ENCODE results near the gene CNTD1.

Gene CNTD1

GRCh38 chr17:42817866-42818265 is 19.2 kb downstream of the CNTD1 start:
- Histone ChIP-seq H3K36me3 (ENCODE audit: control insufficient read depth in 1 of 2, insufficient read depth in 2 of 2, low read length in 2 of 2) (peaks cover 62 to 68% of the 10 kb centered on the region in 2 donors), H3K27ac (ENCODE audit: low read length) (no peak overlapping the region), H3K4me1 (ENCODE audit: control insufficient read depth in 1 of 2, insufficient read depth in 2 of 2, low read length in 2 of 2) (peaks cover 16 to 39% of the 10 kb centered on the region in 2 donors), H3K9me3 (ENCODE audit: control insufficient read depth in 1 of 2, low read length in 2 of 2) (no peaks in the 10 kb centered on the region), H3K4me3 (ENCODE audit: low read depth in 1 of 2, low read length in 2 of 2) (no peak overlapping the region), H3K27me3 (ENCODE audit: low read depth, low read length) (no peaks in the 10 kb centered on the region)

GRCh38 chr17:42818379-42818778 is 19.7 kb downstream of the CNTD1 start:
- peaks cover 16 to 43% of the 10 kb centered on the region in 2 donors for H3K4me1 ChIP-seq (ENCODE audit: control insufficient read depth in 1 of 2, insufficient read depth in 2 of 2, low read length in 2 of 2)
- H3K36me3 ChIP-seq (ENCODE audit: control insufficient read depth in 1 of 2, insufficient read depth in 2 of 2, low read length in 2 of 2) = peaks cover 62 to 68% of the 10 kb centered on the region in 2 donors

DNA sequence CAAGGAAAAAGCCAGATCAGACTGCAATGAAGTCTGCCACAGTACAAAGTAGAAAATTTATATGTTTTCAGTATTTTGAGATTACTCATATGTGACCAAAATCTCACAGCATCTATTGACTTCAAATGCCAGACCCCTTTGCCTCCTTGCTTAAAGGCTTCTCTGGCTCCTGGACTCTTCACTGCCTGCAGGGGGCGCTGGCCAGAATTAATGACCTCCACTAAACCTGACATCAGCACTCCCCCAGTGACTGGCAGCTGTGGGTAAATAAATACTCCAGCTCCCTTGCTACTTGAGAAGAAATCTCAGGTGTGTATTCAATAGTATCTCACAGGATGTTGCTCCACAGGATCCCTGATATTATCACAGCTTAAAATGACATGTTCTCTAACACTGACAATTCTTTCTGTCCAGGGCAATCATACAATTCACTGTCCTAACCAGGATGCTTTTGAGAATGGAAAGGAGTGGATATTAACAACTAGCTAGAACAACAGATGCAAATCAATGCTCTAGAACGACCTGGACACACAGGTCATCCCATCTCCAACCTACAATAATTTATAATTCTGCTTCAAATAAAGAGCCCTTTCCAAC is 21.4 kb downstream of the CNTD1 start:
- Histone ChIP-seq H3K9me3 (ENCODE audit: control insufficient read depth in 1 of 2, low read length in 2 of 2) (no peaks in the 10 kb centered on the region), H3K36me3 (ENCODE audit: control insufficient read depth in 1 of 2, insufficient read depth in 2 of 2, low read length in 2 of 2) (peaks cover 45 to 64% of the 10 kb centered on the region in 2 donors), H3K4me1 (ENCODE audit: control insufficient read depth in 1 of 2, insufficient read depth in 2 of 2, low read length in 2 of 2) (peaks cover 9 to 37% of the 10 kb centered on the region in 2 donors), H3K27ac (ENCODE audit: low read length) (no peak overlapping the region), H3K27me3 (ENCODE audit: low read depth, low read length) (no peaks in the 10 kb centered on the region), H3K4me3 (ENCODE audit: low read depth in 1 of 2, low read length in 2 of 2) (no peak overlapping the region)

More at GRCh38 chr17:42818379-42818778, 19.7 kb downstream of the CNTD1 start:
- Histone ChIP-seq H3K27ac (ENCODE audit: low read length) (no peak overlapping the region), H3K27me3 (ENCODE audit: low read depth, low read length) (no peaks in the 10 kb centered on the region), H3K4me3 (ENCODE audit: low read depth in 1 of 2, low read length in 2 of 2) (no peak overlapping the region), H3K9me3 (ENCODE audit: control insufficient read depth in 1 of 2, low read length in 2 of 2) (no peaks in the 10 kb centered on the region)

DNA sequence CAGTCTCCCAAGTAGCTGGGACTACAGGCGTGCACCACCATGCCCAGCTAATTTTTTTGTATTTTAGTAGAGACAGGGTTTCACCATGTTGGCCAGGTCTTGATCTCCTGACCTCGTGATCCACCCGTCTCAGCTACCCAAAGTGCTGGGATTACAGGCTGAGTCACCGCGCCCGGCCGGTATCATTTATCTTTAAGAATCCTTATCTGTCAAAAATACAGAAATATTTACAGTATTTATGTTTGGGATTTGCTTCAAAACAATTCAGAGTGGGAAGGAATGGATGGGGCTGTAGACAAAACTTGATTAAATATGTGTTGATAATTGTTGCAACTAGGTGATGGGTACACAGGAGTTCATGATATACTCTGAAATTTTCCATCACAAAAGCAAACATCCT is 22.5 kb downstream of the CNTD1 start:
- no peaks in the 10 kb centered on the region for H3K9me3 ChIP-seq (ENCODE audit: control insufficient read depth in 1 of 2, low read length in 2 of 2)
- H3K4me1 ChIP-seq (ENCODE audit: control insufficient read depth in 1 of 2, insufficient read depth in 2 of 2, low read length in 2 of 2) = peaks cover 3 to 28% of the 10 kb centered on the region in 2 donors
- peaks cover 34 to 53% of the 10 kb centered on the region in 2 donors for H3K36me3 ChIP-seq (ENCODE audit: control insufficient read depth in 1 of 2, insufficient read depth in 2 of 2, low read length in 2 of 2)
- H3K27ac ChIP-seq (ENCODE audit: low read length) = no peak overlapping the region
- H3K4me3 ChIP-seq (ENCODE audit: low read depth in 1 of 2, low read length in 2 of 2) = no peak overlapping the region
- H3K27me3 ChIP-seq (ENCODE audit: low read depth, low read length) = no peaks in the 10 kb centered on the region

- Histone ChIP-seq H3K4me1 (ENCODE audit: control insufficient read depth in 1 of 2, insufficient read depth in 2 of 2, low read length in 2 of 2) (peaks cover 3 to 12% of the 10 kb centered on the region in 2 donors), H3K27ac (ENCODE audit: low read length) (no peak overlapping the region), H3K4me3 (ENCODE audit: low read depth in 1 of 2, low read length in 2 of 2) (no peak overlapping the region), H3K27me3 (ENCODE audit: low read depth, low read length) (no peaks in the 10 kb centered on the region), H3K9me3 (ENCODE audit: control insufficient read depth in 1 of 2, low read length in 2 of 2) (no peaks in the 10 kb centered on the region), H3K36me3 (ENCODE audit: control insufficient read depth in 1 of 2, insufficient read depth in 2 of 2, low read length in 2 of 2) (no peaks in the 10 kb centered on the region)
Observed at GRCh38 chr17:42827472-42827871, 28.8 kb downstream of the CNTD1 start.

DNA sequence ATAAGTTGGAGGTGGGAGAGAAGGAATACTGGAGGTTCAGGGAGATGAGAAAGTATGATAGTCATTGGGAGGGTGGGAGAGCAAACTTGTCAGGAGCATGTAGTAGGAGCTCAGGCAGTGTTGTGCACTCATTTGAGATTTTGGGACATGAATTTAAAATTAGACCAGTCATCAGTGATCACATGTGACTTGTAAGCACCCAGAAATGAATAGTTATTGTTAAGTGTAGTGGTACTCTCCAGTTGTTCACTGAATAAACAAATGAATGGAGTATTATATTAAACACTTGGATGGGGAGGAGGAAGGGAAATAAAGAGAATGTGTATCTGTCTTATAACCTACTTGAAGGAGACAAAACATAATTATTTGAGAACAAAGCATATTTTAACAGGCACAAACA is 32.3 kb downstream of the CNTD1 start:
- Histone ChIP-seq H3K9me3 (ENCODE audit: control insufficient read depth in 1 of 2, low read length in 2 of 2) (no peaks in the 10 kb centered on the region), H3K36me3 (ENCODE audit: control insufficient read depth in 1 of 2, insufficient read depth in 2 of 2, low read length in 2 of 2) (peaks cover 3% of the 10 kb centered on the region in 2 donors), H3K4me3 (ENCODE audit: low read depth in 1 of 2, low read length in 2 of 2) (no peak overlapping the region), H3K27ac (ENCODE audit: low read length) (no peak overlapping the region), H3K27me3 (ENCODE audit: low read depth, low read length) (no peaks in the 10 kb centered on the region), H3K4me1 (ENCODE audit: control insufficient read depth in 1 of 2, insufficient read depth in 2 of 2, low read length in 2 of 2) (peaks cover 11 to 15% of the 10 kb centered on the region in 2 donors)

DNA sequence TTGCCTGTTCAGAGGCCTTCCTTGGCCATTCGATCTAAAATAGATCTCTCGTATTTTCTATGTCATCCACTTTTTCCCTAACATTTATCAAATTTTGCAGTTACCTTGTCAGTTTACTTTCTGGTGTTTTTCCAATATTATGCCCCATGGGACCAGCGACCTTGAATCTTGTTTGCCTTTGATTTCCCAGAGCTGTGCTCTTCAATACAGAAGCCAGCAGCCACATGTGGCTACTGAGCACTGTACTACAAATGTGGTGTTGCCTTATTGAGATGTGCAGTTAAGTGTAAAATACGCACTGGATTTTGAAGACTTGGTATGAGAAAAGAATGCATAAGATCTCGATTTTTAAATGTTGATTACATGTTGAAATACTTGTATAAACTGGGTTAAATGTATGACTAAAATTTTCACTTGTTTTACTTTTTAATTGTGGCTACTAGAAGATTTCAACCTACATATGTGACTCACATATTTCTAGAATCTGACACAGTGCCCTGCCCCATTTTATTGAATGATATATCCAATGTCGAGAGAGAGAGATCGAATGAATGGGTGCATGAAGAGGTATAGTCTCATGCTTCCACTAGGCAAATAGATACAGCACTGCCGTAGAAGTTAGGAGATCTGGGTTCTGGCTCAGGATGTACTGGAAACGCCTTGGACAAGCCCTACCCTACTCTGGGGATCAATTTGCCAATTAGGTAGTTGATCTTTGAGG is 33.7 kb downstream of the CNTD1 start:
- Histone ChIP-seq H3K4me1 (ENCODE audit: control insufficient read depth in 1 of 2, insufficient read depth in 2 of 2, low read length in 2 of 2) (peaks cover 11 to 15% of the 10 kb centered on the region in 2 donors), H3K9me3 (ENCODE audit: control insufficient read depth in 1 of 2, low read length in 2 of 2) (no peaks in the 10 kb centered on the region), H3K27ac (ENCODE audit: low read length) (peak overlapping the region; percentile 98), H3K4me3 (ENCODE audit: low read depth in 1 of 2, low read length in 2 of 2) (peak overlapping the region; percentile 98), H3K27me3 (ENCODE audit: low read depth, low read length) (no peaks in the 10 kb centered on the region), H3K36me3 (ENCODE audit: control insufficient read depth in 1 of 2, insufficient read depth in 2 of 2, low read length in 2 of 2) (peaks cover 3 to 11% of the 10 kb centered on the region in 2 donors)

DNA sequence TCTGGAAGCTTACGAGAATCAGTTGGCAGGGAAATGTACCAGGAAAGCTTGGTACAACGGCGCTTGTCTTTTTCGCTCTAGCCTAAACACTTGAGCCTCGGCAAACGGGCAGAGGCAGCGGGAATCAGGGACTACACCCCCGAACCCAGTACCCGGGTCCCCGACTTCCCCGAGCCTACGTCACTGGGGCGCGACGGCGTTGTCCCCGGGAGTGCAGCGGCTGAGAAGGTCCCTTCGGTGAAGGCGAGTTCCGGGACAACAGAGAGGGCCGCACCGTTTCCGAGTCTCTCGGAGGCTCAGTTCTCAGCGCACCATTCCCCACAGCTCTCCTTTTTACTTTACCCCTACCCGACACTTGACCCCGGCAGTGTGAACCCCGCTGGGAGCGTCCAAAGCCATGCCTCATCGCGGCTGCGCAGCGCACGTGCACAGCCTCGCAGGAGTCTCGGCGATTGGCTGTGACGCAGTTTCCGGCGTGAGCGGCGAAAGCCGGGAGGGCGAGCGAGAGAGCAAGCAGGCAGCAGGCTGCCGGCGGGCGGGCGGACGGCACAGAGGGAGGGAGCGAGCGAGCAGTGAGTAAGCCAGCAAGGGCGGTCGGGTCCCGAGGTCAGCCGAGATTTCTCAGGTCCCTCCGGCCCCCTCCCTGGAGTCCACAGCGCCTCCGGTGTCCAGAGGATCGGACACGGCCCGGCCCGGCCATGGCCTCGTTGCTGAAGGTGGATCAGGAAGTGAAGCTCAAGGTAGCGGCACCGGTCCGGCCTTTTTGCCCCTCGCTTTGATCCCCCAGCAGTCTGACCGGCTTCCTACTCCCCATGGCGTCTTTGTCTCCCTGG is 34.5 kb downstream of the CNTD1 start, which contains the start of gene PSME3:
PSME3 (plus strand) TSS at position 464 of the 833 bp plus-strand sequence; CDS start at position 699, 235 bp downstream.
- Histone ChIP-seq H3K27ac (ENCODE audit: low read length) (peak within 1 kb of the TSS; percentile 98), H3K27me3 (ENCODE audit: low read depth, low read length) (no peaks in the 10 kb centered on the region), H3K4me1 (ENCODE audit: control insufficient read depth in 1 of 2, insufficient read depth in 2 of 2, low read length in 2 of 2) (peaks cover 11 to 15% of the 10 kb centered on the region in 2 donors), H3K36me3 (ENCODE audit: control insufficient read depth in 1 of 2, insufficient read depth in 2 of 2, low read length in 2 of 2) (peaks cover 10 to 19% of the 10 kb centered on the region in 2 donors), H3K4me3 (ENCODE audit: low read depth in 1 of 2, low read length in 2 of 2) (peak within 1 kb of the TSS; percentile 98), H3K9me3 (ENCODE audit: control insufficient read depth in 1 of 2, low read length in 2 of 2) (no peaks in the 10 kb centered on the region)

DNA sequence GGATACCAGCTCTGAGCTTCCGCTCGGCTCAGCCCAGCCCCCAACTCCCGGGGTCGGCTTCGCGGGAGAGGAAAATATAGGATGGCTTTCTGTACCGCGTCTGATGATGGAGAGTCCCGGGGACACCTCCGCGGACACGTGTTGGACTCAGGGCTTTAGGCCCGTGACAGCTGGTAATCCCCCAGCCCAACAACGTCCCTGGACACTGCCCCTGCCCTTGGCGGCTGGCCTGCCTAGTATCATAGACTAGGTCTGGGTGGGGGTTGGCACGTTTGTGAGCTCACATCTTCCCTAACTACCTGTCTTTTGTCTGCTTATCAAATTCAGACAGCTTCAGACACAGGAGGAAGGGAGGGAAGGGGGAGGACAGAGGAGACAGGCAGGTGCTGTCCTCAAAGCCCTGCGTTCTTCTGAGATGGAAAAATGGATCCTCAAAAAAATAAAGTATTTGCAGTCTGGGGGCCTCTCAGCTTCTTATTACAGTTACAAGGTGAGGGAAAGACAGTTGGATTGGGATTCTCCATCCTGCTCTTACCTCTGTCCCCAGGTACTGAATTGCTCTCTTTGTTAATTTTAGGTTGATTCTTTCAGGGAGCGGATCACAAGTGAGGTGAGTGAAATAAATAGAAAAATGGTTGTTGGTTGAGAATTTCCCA is 35.2 kb downstream of the CNTD1 start:
- Histone ChIP-seq H3K4me3 (ENCODE audit: low read depth in 1 of 2, low read length in 2 of 2) (peak overlapping the region; percentile 98), H3K27ac (ENCODE audit: low read length) (peak overlapping the region; percentile 98), H3K36me3 (ENCODE audit: control insufficient read depth in 1 of 2, insufficient read depth in 2 of 2, low read length in 2 of 2) (peaks cover 15 to 26% of the 10 kb centered on the region in 2 donors), H3K4me1 (ENCODE audit: control insufficient read depth in 1 of 2, insufficient read depth in 2 of 2, low read length in 2 of 2) (peaks cover 11 to 15% of the 10 kb centered on the region in 2 donors), H3K9me3 (ENCODE audit: control insufficient read depth in 1 of 2, low read length in 2 of 2) (no peaks in the 10 kb centered on the region), H3K27me3 (ENCODE audit: low read depth, low read length) (no peaks in the 10 kb centered on the region)

GRCh38 chr17:42835732-42836131 is 37.1 kb downstream of the CNTD1 start:
- H3K9me3 ChIP-seq (ENCODE audit: control insufficient read depth in 1 of 2, low read length in 2 of 2) = no peaks in the 10 kb centered on the region
- no peak overlapping the region for H3K4me3 ChIP-seq (ENCODE audit: low read depth in 1 of 2, low read length in 2 of 2)
- H3K27ac ChIP-seq (ENCODE audit: low read length) = no peak overlapping the region
- no peaks in the 10 kb centered on the region for H3K27me3 ChIP-seq (ENCODE audit: low read depth, low read length)
- peaks cover 24 to 35% of the 10 kb centered on the region in 2 donors for H3K36me3 ChIP-seq (ENCODE audit: control insufficient read depth in 1 of 2, insufficient read depth in 2 of 2, low read length in 2 of 2)
- H3K4me1 ChIP-seq (ENCODE audit: control insufficient read depth in 1 of 2, insufficient read depth in 2 of 2, low read length in 2 of 2) = peaks cover 11 to 15% of the 10 kb centered on the region in 2 donors

Measured in muscle layer of duodenum (tissue), 2 donors.